Measurements from ENCODE around the gene ABCC8. TPM values are rescaled to one million over a fixed set of nuclear protein-coding genes. Genes with fewer than 3 reads are reported as not detected.

Gene ABCC8
- total and polyA plus RNA-seq, 9 of the 15 experiments (the other 6 are each of a cell fraction or from before 2014, with no cell fraction given): not detected

- ChIA-PET CTCF (ENCODE audit: low intra/inter-chr PET ratio) (no interaction called here), POLR2A (no interaction called here)
- TF ChIP-seq CBFB (CRISPR knock-in tag; IDR thresholded peaks at IDR 0.05) (no peak), CREB5 (CRISPR knock-in tag; IDR thresholded peaks at IDR 0.05) (no peak), CEBPZ (IDR thresholded peaks at IDR 0.05; ENCODE audit: borderline replicate concordance, low read depth, low read length) (no peak), HMBOX1 (IDR thresholded peaks at IDR 0.05) (no peak), MCM5 (IDR thresholded peaks at IDR 0.05; ENCODE audit: low read depth) (no peak), ZBTB26 (CRISPR knock-in tag; IDR thresholded peaks at IDR 0.05) (no peak), ZNF584 (CRISPR knock-in tag; IDR thresholded peaks at IDR 0.05; ENCODE audit: low read depth) (no peak)
- no peaks in the 10 kb centered on the region for H4K20me1 ChIP-seq (replicated peaks; ENCODE audit: control insufficient read depth, insufficient read depth, low read length)
- no peaks in the 10 kb centered on the region for H3K9me1 ChIP-seq (ENCODE audit: control insufficient read depth, insufficient read depth, low read length)
- H2AFZ ChIP-seq (ENCODE audit: low read depth, low read length): no peak overlapping the region
- FAIRE-seq (no peak), ATAC-seq (no peak), DNase-seq (ENCODE audit: extremely low read depth in 1 of 4, low spot score in 3 of 4) (no peak)
- H3K27ac ChIP-seq (ENCODE audit: extremely low read depth, low read depth, low read length): no peak overlapping the region
- peaks cover 8% of the 10 kb centered on the region; the same call in 1 of the 2 replicates for H3K9me3 ChIP-seq (replicated peaks; ENCODE audit: control insufficient read depth, insufficient read depth, low read depth, low read length)
- no peak overlapping the region for H3K9ac ChIP-seq (ENCODE audit: insufficient read depth in 1 of 2, low read depth in 2 of 2, low read length in 2 of 2)
- no peaks in the 10 kb centered on the region for H3K4me1 ChIP-seq (replicated peaks in 1 of 2; ENCODE audit: control insufficient read depth in 2 of 2, insufficient read depth in 2 of 2, low read length in 2 of 2)
- H3K79me2 ChIP-seq (ENCODE audit: control insufficient read depth, insufficient read depth, low read length): no peaks in the 10 kb centered on the region
- H3K4me3 ChIP-seq: no peak overlapping the region
- in situ Hi-C loops (cut with MboI): no loop called here
- no TSS peak for BruUV-seq (replicated peaks)
- intact Hi-C loops (cut with micrococcal nuclease): no loop called here
- H3K4me2 ChIP-seq (ENCODE audit: insufficient read depth, low read length): no peak overlapping the region
- no peaks in the 10 kb centered on the region for H3K27me3 ChIP-seq (ENCODE audit: control insufficient read depth in 2 of 2, insufficient read depth in 2 of 2, low read length in 2 of 2)
- 96% methylated on average over 3 of the region's 3 CpGs for WGBS (ENCODE audit: insufficient coverage, low coverage, missing lambda C conversion rate)
- H3K36me3 ChIP-seq (ENCODE audit: control insufficient read depth, insufficient read depth, low read length): peaks cover 92% of the 10 kb centered on the region
These were observed 100.2 kb downstream of the ABCC8 start for GRCh38 chr11:17376493-17376892.
